ENCODE data around the gene IFI27L2.

The IFI27L2 gene

DNA sequence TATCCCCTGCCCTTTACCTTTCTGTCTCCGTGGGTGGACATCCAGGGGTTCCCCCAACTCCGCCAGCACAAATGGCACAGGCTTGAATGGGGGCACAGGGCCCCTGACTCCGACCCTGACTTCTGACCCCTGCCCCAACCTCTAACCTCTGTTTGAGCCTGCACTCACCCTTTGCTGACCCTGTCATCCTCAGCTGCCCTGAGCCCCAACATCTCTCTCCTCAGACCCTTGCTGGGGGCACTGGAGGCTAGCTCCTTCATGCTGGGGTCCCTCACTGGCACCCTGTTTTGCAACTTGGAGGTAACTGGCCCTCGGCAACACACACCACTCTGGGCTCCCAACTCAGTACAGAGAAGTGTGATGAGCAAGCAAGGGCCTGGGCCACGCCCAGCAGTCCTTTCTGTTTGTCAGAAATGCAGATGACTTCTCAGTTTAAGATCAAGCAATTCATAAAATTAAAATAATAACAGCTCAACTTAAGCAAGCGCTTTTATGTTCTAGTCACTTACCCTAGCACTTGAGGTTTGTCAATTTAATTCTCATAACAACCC, 16.8 kb downstream of the IFI27L2 start:
- in situ Hi-C loops (cut with MboI; ENCODE audit: low pct_unique_long_range_greater_than_20kb, low sequenced_read_pairs, unreplicated experiment), result no loop called here
- TF ChIP-seq, protein P1, sequence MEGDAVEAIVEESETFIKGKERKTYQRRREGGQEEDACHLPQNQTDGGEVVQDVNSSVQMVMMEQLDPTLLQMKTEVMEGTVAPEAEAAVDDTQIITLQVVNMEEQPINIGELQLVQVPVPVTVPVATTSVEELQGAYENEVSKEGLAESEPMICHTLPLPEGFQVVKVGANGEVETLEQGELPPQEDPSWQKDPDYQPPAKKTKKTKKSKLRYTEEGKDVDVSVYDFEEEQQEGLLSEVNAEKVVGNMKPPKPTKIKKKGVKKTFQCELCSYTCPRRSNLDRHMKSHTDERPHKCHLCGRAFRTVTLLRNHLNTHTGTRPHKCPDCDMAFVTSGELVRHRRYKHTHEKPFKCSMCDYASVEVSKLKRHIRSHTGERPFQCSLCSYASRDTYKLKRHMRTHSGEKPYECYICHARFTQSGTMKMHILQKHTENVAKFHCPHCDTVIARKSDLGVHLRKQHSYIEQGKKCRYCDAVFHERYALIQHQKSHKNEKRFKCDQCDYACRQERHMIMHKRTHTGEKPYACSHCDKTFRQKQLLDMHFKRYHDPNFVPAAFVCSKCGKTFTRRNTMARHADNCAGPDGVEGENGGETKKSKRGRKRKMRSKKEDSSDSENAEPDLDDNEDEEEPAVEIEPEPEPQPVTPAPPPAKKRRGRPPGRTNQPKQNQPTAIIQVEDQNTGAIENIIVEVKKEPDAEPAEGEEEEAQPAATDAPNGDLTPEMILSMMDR (IDR thresholded peaks at IDR 0.05; ENCODE audit: extremely low read depth, insufficient read depth, missing control alignments), result no peak
- DNase-seq (ENCODE audit: low spot score), result no peak

DNA sequence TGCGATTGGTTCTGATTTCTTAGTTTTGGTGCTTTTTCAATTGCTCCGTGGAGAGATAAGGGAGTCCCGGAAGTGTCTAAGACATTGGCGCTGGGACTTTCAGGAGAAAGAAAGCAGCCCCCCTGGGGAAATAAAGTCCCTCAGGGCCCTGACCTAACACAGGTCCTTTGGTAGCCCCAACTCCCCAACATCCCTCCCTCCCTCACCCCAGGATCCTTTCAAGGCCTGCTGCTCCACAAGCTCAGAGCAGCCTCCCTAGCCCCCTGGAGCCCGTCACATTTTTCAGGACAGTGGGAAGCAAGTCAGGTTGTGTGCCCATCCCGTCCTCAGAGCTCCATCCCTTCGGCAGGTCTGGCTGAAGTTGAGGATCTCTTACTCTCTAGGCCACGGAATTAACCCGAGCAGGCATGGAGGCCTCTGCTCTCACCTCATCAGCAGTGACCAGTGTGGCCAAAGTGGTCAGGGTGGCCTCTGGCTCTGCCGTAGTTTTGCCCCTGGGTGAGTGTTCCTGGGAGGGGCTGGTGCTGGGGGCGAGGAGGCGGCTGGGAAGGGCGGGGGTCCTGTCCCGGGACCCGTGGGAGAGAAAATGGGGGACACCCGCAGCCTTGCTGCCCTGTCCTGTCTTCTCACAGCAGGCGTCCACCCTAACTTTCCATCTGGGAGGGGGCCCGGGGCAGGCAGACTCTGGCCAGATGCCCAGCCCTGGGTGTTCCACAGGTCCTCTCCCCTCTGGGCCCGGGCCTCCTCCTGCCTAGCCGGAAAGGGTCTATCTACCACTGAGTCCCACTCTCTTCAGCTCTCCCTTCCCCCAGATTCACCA, 17.9 kb downstream of the IFI27L2 start:
- in situ Hi-C loops (cut with MboI; ENCODE audit: low pct_unique_long_range_greater_than_20kb, low sequenced_read_pairs, unreplicated experiment), result no loop called here
- no peak for DNase-seq (ENCODE audit: low spot score)
- TF ChIP-seq, protein P1 (IDR thresholded peaks at IDR 0.05; ENCODE audit: extremely low read depth, insufficient read depth, missing control alignments), result no peak

DNA sequence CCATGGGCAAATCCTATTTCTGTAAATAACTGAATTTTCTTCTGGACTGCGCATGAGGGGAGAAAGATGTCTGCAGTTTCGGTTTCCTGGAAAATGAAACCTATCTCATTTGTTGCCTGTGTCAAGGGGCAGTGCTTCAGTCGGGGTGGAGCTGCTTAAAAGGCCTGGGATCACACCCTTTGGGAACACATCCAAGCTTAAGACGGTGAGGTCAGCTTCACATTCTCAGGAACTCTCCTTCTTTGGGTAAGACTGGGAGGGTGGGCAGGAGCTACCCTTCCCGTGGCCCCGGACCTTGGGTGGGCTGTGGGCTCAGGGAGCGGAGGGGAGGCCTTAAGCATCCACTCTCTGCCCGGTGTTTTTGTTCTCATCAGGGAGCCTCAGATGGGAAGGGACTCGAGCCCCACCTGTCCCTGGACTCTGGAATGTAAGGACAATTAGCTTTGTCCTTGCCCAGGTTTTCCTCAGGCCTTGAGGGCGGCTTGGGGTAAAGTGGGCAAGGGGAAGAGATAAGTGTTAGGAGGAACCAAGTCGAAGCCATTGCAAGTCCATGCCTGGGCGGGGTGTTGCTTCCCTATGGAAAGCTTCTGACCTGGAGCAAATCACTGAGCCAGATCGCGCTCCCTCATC, 18.7 kb downstream of the IFI27L2 start, which contains the start of gene IFI27:
Gene IFI27 (plus strand): TSS at position 185 of the 630 bp plus-strand sequence.
- in situ Hi-C loops (cut with MboI; ENCODE audit: low pct_unique_long_range_greater_than_20kb, low sequenced_read_pairs, unreplicated experiment), result no loop called here
- DNase-seq (ENCODE audit: low spot score), result no peak
- TF ChIP-seq, protein P1 (IDR thresholded peaks at IDR 0.05; ENCODE audit: extremely low read depth, insufficient read depth, missing control alignments), result no peak

DNA sequence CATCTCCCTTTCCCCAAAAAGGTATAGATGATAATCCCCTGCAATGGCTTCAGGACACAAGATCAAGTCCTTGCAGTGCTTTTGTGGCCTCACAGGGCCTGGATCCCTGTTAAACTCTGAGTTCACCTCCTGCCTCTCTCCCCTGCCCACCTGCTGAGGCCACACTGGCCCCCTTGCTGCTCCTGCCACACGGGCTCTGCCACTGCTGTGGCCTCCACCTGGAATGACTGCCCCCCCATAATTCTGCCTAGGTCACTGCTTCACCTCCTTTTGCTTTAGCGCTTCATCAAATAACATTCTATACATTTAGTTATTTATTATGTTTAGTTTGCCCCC, 19.5 kb downstream of the IFI27L2 start:
- TF ChIP-seq, protein P1 (IDR thresholded peaks at IDR 0.05; ENCODE audit: extremely low read depth, insufficient read depth, missing control alignments), result no peak
- no peak for DNase-seq (ENCODE audit: low spot score)
- in situ Hi-C loops (cut with MboI; ENCODE audit: low pct_unique_long_range_greater_than_20kb, low sequenced_read_pairs, unreplicated experiment), result no loop called here

DNA sequence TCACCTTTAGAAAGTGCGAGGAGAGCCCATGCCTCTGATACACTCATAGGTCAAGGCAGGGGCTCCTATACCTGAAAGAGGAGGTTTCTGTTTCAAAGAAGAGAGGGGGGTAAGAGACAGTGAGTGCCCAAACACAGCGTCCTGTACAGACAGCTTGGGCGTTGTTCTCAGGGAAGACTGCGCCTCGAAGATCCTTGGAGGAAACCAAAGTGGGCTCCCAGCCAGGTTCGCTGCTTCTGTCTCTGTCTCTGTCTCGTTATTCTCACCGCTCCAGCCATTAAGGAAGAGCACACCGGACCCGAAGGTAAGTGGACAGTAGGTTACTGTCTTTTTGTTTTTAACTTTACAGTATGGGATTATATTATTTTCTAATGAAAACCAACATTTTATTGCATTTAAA, 24.7 kb downstream of the IFI27L2 start:
- in situ Hi-C loops (cut with MboI; ENCODE audit: low pct_unique_long_range_greater_than_20kb, low sequenced_read_pairs, unreplicated experiment), result no loop called here
- DNase-seq (ENCODE audit: low spot score), result no peak
- TF ChIP-seq, protein P1 (IDR thresholded peaks at IDR 0.05; ENCODE audit: extremely low read depth, insufficient read depth, missing control alignments), result no peak

DNA sequence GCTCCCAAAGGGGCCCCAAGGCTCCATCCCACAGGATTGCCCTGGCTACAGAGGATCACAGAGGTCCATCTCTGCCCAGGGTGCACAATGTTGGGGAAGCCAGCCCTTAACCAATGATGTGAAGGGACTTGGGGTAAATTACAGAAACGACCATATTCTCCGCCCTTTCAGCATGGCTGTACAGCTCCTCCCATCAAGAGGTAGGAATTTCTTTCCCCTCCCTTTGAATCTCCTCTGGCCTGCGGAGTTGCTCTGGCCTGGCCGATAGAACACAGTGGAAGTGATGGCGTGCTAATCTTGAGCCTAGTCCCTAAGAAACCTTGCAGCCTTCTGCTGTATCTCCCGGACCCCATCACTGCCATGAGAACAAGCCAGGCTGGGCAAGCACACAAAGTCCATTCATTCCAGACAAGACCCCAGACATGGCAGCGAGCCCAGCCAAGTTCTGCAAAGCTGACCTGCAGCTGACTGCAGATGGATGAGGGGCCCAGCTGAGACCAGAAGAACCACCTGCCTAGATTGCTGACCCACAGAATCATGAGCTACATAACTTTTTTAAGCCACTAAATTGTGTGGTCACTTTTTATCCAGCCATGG, 25.8 kb downstream of the IFI27L2 start:
- DNase-seq (ENCODE audit: low spot score), result no peak
- in situ Hi-C loops (cut with MboI; ENCODE audit: low pct_unique_long_range_greater_than_20kb, low sequenced_read_pairs, unreplicated experiment), result no loop called here
- TF ChIP-seq, protein P1 (IDR thresholded peaks at IDR 0.05; ENCODE audit: extremely low read depth, insufficient read depth, missing control alignments), result no peak
